CD4-positive, alpha-beta memory T cell (primary cell): Measurements from ENCODE around the gene KIRREL3. TPM values are rescaled to one million over a fixed set of nuclear protein-coding genes. Genes with fewer than 3 reads are reported as not detected.
"Not testable (repeated sequence)": the region's sequence is repeated elsewhere in the genome, so short reads cannot be mapped to it uniquely, and the experiment has no call there.

ENCODE experiments used
- CTCF ChIA-PET: fragments of 350-600 bp; sonication (Branson Sonifier 250); formaldehyde crosslinking; loops from one replicate; lab custom pipeline; 2021; ENCODE audit warnings: inconsistent platforms; ENCODE audit not compliant: partially characterized antibody; lab: Charles Lee
- POLR2A ChIA-PET: fragments of 350-600 bp; sonication (Branson Sonifier 250); formaldehyde crosslinking; loops from one replicate; lab custom pipeline; 2021; ENCODE audit not compliant: partially characterized antibody; lab: Charles Lee
- DNase-seq, 5 donors: peaks; one replicate each; pipeline versions ENCODE4 v3.0.0 to v3.0.0-alpha.2; 2020 to 2022; ENCODE audit warnings: mixed read lengths in 1 of 5
- H3K27ac ChIP-seq: one replicate; pipeline ENCODE4 v1.7.0; 2013; ENCODE audit warnings: low read depth, low read length
- H3K27me3 ChIP-seq: 2 replicates; pipeline ENCODE4 v1.7.0; 2013; ENCODE audit warnings: mild to moderate bottlenecking, low read length, moderate library complexity; ENCODE audit not compliant: insufficient read depth
- H3K36me3 ChIP-seq: 2 replicates; pipeline ENCODE4 v1.7.0; 2013; ENCODE audit warnings: mild to moderate bottlenecking, low read length, moderate library complexity; ENCODE audit not compliant: insufficient read depth
- H3K4me1 ChIP-seq: 2 replicates; pipeline ENCODE4 v1.7.0; 2013; ENCODE audit warnings: mild to moderate bottlenecking, low read length, moderate library complexity; ENCODE audit not compliant: insufficient read depth
- H3K4me3 ChIP-seq, 2 donors: one replicate each; pipeline ENCODE4 v1.7.0; 2013; ENCODE audit warnings: low read length in 2 of 2, mild to moderate bottlenecking in 1 of 2
- H3K9me3 ChIP-seq, 2 donors: one replicate each; pipeline ENCODE4 v1.7.0; 2013; ENCODE audit warnings: low read length in 2 of 2, control low read depth in 1 of 2; ENCODE audit not compliant: control insufficient read depth in 1 of 2
- H3K27ac Mint-ChIP-seq, 7 donors: one replicate each; pipeline ENCODE4 v1.8.0; 2020 to 2021; ENCODE audit warnings: mixed read lengths in 7 of 7, mild to moderate bottlenecking in 6 of 7, inconsistent platforms in 3 of 7, moderate library complexity in 3 of 7
- H3K27me3 Mint-ChIP-seq, 2 donors: one replicate each; pipeline ENCODE4 v1.8.0; 2020 to 2021; ENCODE audit warnings: mixed read lengths in 2 of 2
- H3K36me3 Mint-ChIP-seq, 2 donors: one replicate each; pipeline ENCODE4 v1.8.0; 2020 to 2021; ENCODE audit warnings: mixed read lengths in 2 of 2, inconsistent platforms in 1 of 2, mild to moderate bottlenecking in 1 of 2
- H3K4me1 Mint-ChIP-seq, 4 donors: one replicate each; pipeline ENCODE4 v1.8.0; 2020 to 2021; ENCODE audit warnings: mixed read lengths in 4 of 4, mild to moderate bottlenecking in 1 of 4
- H3K4me3 Mint-ChIP-seq, 8 donors: one replicate each; pipeline ENCODE4 v1.8.0; 2020 to 2021; ENCODE audit warnings: mixed read lengths in 8 of 8, mild to moderate bottlenecking in 7 of 8, moderate library complexity in 6 of 8, inconsistent platforms in 3 of 8
- H3K9me3 Mint-ChIP-seq, 8 donors: one replicate each; pipeline ENCODE4 v1.8.0; 2020 to 2021; ENCODE audit warnings: mixed read lengths in 8 of 8, mild to moderate bottlenecking in 5 of 8, inconsistent platforms in 3 of 8, moderate library complexity in 1 of 8
- intact Hi-C: fragments of 100-400 bp; cut with micrococcal nuclease; formaldehyde crosslinking; loops from one replicate; pipeline ENCODE4 v1.15.1; 2023
- microRNA-seq: library from miRNA; unstranded; fragments of <30 nt; microRNA quantifications from one replicate; pipeline ENCODE4 v1.2.0, GENCODE V29; 2021; ENCODE audit warnings: borderline replicate concordance, borderline number of aligned reads, borderline microRNAs expressed, mixed read lengths
- polyA plus RNA-seq, 2 donors: library from polyadenylated mRNA; unstranded; fragments of 300-500 nt; fragmentation: Illumina TruSeq; gene quantifications; one replicate each; pipeline ENCODE4 v1.2.3, GENCODE V29; 2021
- total RNA-seq, 2 experiments: library from RNA; stranded (reverse); gene quantifications; one replicate each; pipeline ENCODE4 v1.2.3, GENCODE V29; 2021

Gene KIRREL3
- total and polyA plus RNA-seq, 4 experiments from 2014 or later = not detected

GRCh38 chr11:126373389-126374066 is 627.0 kb downstream of the KIRREL3 start:
- H3K4me3 Mint-ChIP-seq, H3K36me3 Mint-ChIP-seq, H3K4me1 ChIP-seq, H3K27me3 Mint-ChIP-seq, H3K4me1 Mint-ChIP-seq, H3K27me3 ChIP-seq, H3K36me3 ChIP-seq, DNase-seq, intact Hi-C loops, H3K9me3 Mint-ChIP-seq, H3K27ac ChIP-seq, H3K9me3 ChIP-seq, POLR2A ChIA-PET, H3K27ac Mint-ChIP-seq, H3K4me3 ChIP-seq: not testable (repeated sequence)
- CTCF ChIA-PET = interaction anchor here (0.7 kb wide), 1 partner anchor 14 kb away, joined by 5 read pairs; no protein-coding TSS in a partner anchor

Small RNA genes within 50 kb of the gene (microRNA-seq; reads per million reads assigned to microRNA genes)
- not detected for gene MIR3167
